ENCODE data around the gene GABARAPL1.

Gene GABARAPL1

DNA sequence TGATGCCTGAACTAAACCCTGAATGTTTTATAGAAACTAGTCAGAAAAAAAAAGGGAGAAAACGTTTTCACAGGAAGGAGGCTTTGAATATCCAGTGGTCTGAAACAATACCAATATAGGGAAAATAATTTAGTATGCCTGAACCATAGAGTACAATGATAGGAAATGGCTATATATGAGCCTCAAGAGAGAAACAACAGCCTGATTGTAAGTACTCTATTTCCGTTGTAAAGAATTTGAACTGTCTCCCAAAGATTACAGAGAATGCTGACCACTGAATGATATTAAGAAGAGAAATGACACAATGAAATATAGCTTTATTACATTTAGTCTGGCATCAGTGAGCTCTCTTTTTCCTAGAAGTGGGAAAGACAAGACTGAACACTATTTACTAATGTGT lies 5.5 kb upstream of the GABARAPL1 start:
- Histone ChIP-seq H3K79me2 (ENCODE audit: insufficient read depth, low read length) (no peaks in the 10 kb centered on the region), H3K27ac (ENCODE audit: low read depth, low read length) (no peak overlapping the region), H3K9me3 (ENCODE audit: insufficient read depth, low read length) (no peaks in the 10 kb centered on the region), H4K20me1 (ENCODE audit: low read depth, low read length) (no peaks in the 10 kb centered on the region), H3K9me2 (replicated peaks; ENCODE audit: insufficient read depth, low read length) (no peaks in the 10 kb centered on the region), H2AFZ (ENCODE audit: low read depth, low read length, severe bottlenecking) (no peak overlapping the region), H3K4me3 (ENCODE audit: insufficient read depth, low read length, poor library complexity, severe bottlenecking) (no peak overlapping the region), H3K4me2 (ENCODE audit: low read depth, low read length, poor library complexity, severe bottlenecking) (no peak overlapping the region), H3K27me3 (ENCODE audit: low read length) (no peaks in the 10 kb centered on the region), H3K9ac (ENCODE audit: low read length) (no peak overlapping the region), H3K36me3 (ENCODE audit: low read length) (no peaks in the 10 kb centered on the region), H3F3A (ENCODE audit: insufficient read depth) (no peaks in the 10 kb centered on the region)
- no peak for TF ChIP-seq EZH2phosphoT487 (conservative IDR thresholded peaks at IDR 0.05; ENCODE audit: low read length)
- TF ChIP-seq, protein P1, sequence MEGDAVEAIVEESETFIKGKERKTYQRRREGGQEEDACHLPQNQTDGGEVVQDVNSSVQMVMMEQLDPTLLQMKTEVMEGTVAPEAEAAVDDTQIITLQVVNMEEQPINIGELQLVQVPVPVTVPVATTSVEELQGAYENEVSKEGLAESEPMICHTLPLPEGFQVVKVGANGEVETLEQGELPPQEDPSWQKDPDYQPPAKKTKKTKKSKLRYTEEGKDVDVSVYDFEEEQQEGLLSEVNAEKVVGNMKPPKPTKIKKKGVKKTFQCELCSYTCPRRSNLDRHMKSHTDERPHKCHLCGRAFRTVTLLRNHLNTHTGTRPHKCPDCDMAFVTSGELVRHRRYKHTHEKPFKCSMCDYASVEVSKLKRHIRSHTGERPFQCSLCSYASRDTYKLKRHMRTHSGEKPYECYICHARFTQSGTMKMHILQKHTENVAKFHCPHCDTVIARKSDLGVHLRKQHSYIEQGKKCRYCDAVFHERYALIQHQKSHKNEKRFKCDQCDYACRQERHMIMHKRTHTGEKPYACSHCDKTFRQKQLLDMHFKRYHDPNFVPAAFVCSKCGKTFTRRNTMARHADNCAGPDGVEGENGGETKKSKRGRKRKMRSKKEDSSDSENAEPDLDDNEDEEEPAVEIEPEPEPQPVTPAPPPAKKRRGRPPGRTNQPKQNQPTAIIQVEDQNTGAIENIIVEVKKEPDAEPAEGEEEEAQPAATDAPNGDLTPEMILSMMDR (IDR thresholded peaks at IDR 0.05; ENCODE audit: insufficient read depth, low read length, poor library complexity, severe bottlenecking), result no peak

DNA sequence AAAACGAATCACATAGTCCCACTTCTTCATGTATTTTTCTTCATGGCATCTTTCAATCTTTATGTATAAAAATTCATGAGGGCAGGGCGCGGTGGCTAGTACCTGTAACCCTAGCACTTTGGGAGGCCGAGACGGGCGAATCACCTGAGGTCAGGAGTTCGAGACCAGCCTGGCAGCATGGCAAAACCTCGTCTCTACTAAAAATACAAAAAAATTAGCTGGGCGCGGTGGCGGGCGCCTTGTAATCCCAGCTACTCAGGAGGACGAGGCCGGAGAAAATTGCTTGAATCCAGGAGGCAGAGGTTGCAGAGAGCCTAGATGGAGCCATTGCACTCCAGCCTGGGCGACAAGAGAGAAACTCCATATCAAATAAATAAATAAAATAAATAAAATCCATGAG lies 2.5 kb upstream of the GABARAPL1 start:
- TF ChIP-seq, protein P1 (IDR thresholded peaks at IDR 0.05; ENCODE audit: insufficient read depth, low read length, poor library complexity, severe bottlenecking), result no peak
- TF ChIP-seq EZH2phosphoT487 (conservative IDR thresholded peaks at IDR 0.05; ENCODE audit: low read length), result no peak
- Histone ChIP-seq H3K4me2 (ENCODE audit: low read depth, low read length, poor library complexity, severe bottlenecking) (no peak overlapping the region), H3K27me3 (ENCODE audit: low read length) (no peaks in the 10 kb centered on the region), H3K9me2 (replicated peaks; ENCODE audit: insufficient read depth, low read length) (no peaks in the 10 kb centered on the region), H3K79me2 (ENCODE audit: insufficient read depth, low read length) (no peaks in the 10 kb centered on the region), H3K36me3 (ENCODE audit: low read length) (no peaks in the 10 kb centered on the region), H3K9me3 (ENCODE audit: insufficient read depth, low read length) (no peaks in the 10 kb centered on the region), H3F3A (ENCODE audit: insufficient read depth) (no peaks in the 10 kb centered on the region), H3K4me3 (ENCODE audit: insufficient read depth, low read length, poor library complexity, severe bottlenecking) (no peak overlapping the region), H4K20me1 (ENCODE audit: low read depth, low read length) (no peaks in the 10 kb centered on the region), H3K9ac (ENCODE audit: low read length) (no peak overlapping the region), H3K27ac (ENCODE audit: low read depth, low read length) (no peak overlapping the region), H2AFZ (ENCODE audit: low read depth, low read length, severe bottlenecking) (no peak overlapping the region)

DNA sequence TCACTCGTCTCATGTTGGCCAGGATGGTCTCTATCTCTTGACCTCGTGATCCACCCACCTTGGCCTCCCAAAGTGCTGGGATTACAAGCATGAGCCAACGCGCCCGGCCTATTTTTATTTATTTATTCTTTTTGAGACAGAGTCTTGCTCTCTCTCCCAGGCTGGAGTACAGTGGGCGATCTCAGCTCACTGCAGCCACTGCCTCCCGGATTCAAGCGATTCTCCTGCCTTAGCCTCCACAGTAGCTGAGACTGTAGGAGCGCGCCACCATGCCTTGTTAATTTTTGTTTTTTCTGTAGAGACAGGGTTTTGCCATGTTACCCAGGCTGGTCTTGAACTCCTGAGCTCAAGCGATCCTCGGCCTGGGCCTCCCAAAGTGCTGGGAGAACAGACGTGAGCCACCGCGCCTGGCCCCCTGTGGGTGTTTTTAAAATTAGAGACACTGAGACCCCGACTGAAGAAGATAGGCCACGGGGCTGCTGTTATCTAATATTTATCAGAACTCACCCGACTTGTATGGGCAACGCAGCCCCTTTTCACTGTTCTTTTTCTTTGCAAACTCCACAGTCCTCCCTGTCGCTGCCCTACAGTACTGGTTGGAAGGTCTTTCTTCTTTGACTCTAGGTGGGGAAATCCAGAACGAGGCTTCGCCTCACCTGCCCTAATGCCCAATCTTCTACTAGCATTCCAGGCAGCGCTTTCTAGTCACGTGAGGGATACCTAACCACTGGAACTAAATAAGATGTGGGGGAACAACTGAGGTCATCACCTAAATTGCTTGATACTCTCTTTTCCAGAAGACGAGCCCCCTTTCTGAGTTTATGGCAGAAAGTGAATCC lies 1.4 kb upstream of the GABARAPL1 start:
- no peak overlapping the region for H2AFZ ChIP-seq (ENCODE audit: low read depth, low read length, severe bottlenecking)
- no peaks in the 10 kb centered on the region for H4K20me1 ChIP-seq (ENCODE audit: low read depth, low read length)
- H3K27ac ChIP-seq (ENCODE audit: low read depth, low read length), result no peak overlapping the region
- no peak overlapping the region for H3K4me3 ChIP-seq (ENCODE audit: insufficient read depth, low read length, poor library complexity, severe bottlenecking)
- no peaks in the 10 kb centered on the region for H3K27me3 ChIP-seq (ENCODE audit: low read length)
- no peak overlapping the region for H3K4me2 ChIP-seq (ENCODE audit: low read depth, low read length, poor library complexity, severe bottlenecking)
- H3F3A ChIP-seq (ENCODE audit: insufficient read depth), result no peaks in the 10 kb centered on the region
- H3K9me2 ChIP-seq (replicated peaks; ENCODE audit: insufficient read depth, low read length), result no peaks in the 10 kb centered on the region
- H3K79me2 ChIP-seq (ENCODE audit: insufficient read depth, low read length), result no peaks in the 10 kb centered on the region
- no peak for TF ChIP-seq EZH2phosphoT487 (conservative IDR thresholded peaks at IDR 0.05; ENCODE audit: low read length)
- TF ChIP-seq, protein P1 (IDR thresholded peaks at IDR 0.05; ENCODE audit: insufficient read depth, low read length, poor library complexity, severe bottlenecking), result no peak
- no peaks in the 10 kb centered on the region for H3K9me3 ChIP-seq (ENCODE audit: insufficient read depth, low read length)
- H3K36me3 ChIP-seq (ENCODE audit: low read length), result no peaks in the 10 kb centered on the region
- no peak overlapping the region for H3K9ac ChIP-seq (ENCODE audit: low read length)
